Nephron (organoid): ENCODE results near the gene TXLNA.

Source experiments
- H3K27ac Mint-ChIP-seq, 3 experiments: 2 replicates each; pipeline ENCODE4 v1.8.0; 2020; ENCODE audit warnings: mixed read lengths in 3 of 3, mild to moderate bottlenecking in 2 of 3, moderate library complexity in 1 of 3
- H3K27me3 Mint-ChIP-seq: 2 replicates; pipeline ENCODE4 v1.8.0; 2021; ENCODE audit warnings: low read depth, mild to moderate bottlenecking, moderate library complexity, mixed read lengths
- H3K36me3 Mint-ChIP-seq: 2 replicates; pipeline ENCODE4 v1.8.0; 2020; ENCODE audit warnings: low read depth, mixed read lengths
- H3K4me1 Mint-ChIP-seq: 2 replicates; pipeline ENCODE4 v1.8.0; 2020; ENCODE audit warnings: mixed read lengths
- H3K4me3 Mint-ChIP-seq, 3 experiments: 2 replicates each; pipeline ENCODE4 v1.8.0; 2020; ENCODE audit warnings: mild to moderate bottlenecking in 3 of 3, mixed read lengths in 3 of 3, moderate library complexity in 2 of 3
- H3K9me3 Mint-ChIP-seq: 2 replicates; pipeline ENCODE4 v1.8.0; 2020; ENCODE audit warnings: mixed read lengths
- TF ChIP-seq, protein P1 (sequence below), 3 experiments: fragments of 200-600 bp; sonication (generic); IDR thresholded peaks; one replicate each; pipeline ENCODE4 v1.5.0; 2021; ENCODE audit warnings: antibody characterized with exemption in 3 of 3; ENCODE audit not compliant: unreplicated experiment in 3 of 3

TXLNA gene

DNA sequence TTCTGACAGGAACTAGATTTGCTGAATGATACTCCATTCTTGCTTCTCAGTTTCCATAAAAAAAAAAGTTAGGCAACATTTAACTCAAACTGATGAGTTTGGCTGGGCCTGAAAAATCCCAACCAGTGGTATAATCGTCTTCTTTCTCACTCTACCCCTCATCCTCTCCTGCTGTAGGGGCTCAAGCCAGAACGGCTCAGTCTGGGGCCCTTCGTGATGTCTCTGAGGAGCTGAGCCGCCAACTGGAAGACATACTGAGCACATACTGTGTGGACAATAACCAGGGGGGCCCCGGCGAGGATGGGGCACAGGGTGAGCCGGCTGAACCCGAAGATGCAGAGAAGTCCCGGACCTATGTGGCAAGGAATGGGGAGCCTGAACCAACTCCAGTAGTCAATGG, 1.6 kb downstream of the TXLNA start:
- TF ChIP-seq, protein P1, sequence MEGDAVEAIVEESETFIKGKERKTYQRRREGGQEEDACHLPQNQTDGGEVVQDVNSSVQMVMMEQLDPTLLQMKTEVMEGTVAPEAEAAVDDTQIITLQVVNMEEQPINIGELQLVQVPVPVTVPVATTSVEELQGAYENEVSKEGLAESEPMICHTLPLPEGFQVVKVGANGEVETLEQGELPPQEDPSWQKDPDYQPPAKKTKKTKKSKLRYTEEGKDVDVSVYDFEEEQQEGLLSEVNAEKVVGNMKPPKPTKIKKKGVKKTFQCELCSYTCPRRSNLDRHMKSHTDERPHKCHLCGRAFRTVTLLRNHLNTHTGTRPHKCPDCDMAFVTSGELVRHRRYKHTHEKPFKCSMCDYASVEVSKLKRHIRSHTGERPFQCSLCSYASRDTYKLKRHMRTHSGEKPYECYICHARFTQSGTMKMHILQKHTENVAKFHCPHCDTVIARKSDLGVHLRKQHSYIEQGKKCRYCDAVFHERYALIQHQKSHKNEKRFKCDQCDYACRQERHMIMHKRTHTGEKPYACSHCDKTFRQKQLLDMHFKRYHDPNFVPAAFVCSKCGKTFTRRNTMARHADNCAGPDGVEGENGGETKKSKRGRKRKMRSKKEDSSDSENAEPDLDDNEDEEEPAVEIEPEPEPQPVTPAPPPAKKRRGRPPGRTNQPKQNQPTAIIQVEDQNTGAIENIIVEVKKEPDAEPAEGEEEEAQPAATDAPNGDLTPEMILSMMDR (IDR thresholded peaks at IDR 0.05; ENCODE audit: unreplicated experiment in 3 of 3), result no peak
- Mint-ChIP-seq H3K4me3 (peak overlapping the region; percentile 94 to 96 (median 95)), H3K36me3 (peaks cover 48% of the 10 kb centered on the region), H3K27me3 (no peaks in the 10 kb centered on the region), H3K4me1 (peaks cover 33% of the 10 kb centered on the region), H3K9me3 (no peaks in the 10 kb centered on the region), H3K27ac (peak overlapping the region; percentile 98 to 99 (median 98))

DNA sequence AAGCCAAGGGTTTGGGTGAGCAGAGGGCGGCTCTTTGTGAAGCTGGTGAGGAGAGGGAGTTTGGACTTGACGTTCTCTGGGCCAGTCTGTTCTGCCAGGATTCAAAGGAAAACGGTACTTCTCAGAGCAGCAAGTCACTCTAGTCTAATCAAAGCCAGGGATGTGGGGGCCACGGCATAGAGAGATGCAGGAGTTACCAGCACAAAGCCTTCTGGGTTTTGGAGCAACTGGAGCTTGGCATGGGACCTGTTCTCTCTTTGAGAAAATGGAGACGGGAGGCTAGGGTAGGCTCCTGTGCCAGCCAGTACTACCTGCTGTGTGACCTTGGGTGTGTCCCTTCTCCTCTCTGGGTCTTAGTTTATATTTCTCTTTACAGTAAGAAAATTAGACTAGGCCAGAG, 2.1 kb downstream of the TXLNA start:
- Mint-ChIP-seq H3K9me3 (no peaks in the 10 kb centered on the region), H3K4me1 (peaks cover 38% of the 10 kb centered on the region), H3K27me3 (no peaks in the 10 kb centered on the region), H3K36me3 (peaks cover 51% of the 10 kb centered on the region), H3K27ac (peak overlapping the region; percentile 98 to 99 (median 98)), H3K4me3 (peak overlapping the region; percentile 94 to 96 (median 95))
- TF ChIP-seq, protein P1 (IDR thresholded peaks at IDR 0.05; ENCODE audit: unreplicated experiment in 3 of 3), result no peak

DNA sequence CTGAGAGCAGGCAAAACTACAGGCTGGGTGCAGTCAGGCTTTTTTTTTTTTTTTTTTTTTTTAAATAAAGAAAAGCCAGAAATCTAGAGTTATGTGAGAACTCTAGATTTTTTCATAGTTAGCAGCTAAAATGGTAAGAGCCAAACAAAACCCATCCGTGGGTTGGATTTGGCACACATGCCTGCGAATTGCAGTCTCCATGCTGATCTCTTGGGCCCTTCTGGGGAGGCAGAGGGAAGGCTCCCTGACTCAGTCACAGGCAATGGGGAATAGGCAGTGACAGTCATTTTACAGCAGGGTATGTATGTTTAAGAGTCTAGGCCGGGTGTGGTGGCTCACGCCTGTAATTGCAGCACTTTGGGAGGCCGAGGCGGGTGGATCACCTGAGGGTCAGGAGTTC, 2.6 kb downstream of the TXLNA start:
- TF ChIP-seq, protein P1 (IDR thresholded peaks at IDR 0.05; ENCODE audit: unreplicated experiment in 3 of 3), result no peak
- H3K27ac Mint-ChIP-seq, result no peak overlapping the region
- peaks cover 51% of the 10 kb centered on the region for H3K36me3 Mint-ChIP-seq

DNA sequence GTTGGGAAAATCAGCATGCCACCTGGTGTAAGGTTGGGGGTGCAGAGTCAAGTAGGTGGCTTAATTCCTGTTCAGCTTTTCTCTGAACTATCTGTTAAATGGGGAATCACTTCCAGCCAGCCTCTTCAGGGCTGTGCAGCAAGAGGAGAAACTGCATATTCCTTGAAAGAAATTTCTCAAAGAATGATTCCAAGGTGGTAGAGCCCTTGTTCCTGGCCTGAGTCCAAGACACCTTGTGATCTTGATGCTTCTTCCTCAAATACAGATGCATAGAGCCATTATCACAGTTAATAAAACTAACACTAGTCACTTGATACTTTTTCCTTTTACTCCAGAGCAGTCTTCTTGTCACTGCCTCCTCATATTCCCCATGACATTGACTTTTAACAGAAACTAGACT, 5.2 kb downstream of the TXLNA start:
- H3K9me3 Mint-ChIP-seq, result no peaks in the 10 kb centered on the region
- peaks cover 72% of the 10 kb centered on the region for H3K36me3 Mint-ChIP-seq
- no peaks in the 10 kb centered on the region for H3K27me3 Mint-ChIP-seq
- peak overlapping the region in 1 of 3 experiments; percentile 2 for H3K27ac Mint-ChIP-seq
- TF ChIP-seq, protein P1 (IDR thresholded peaks at IDR 0.05; ENCODE audit: unreplicated experiment in 3 of 3), result no peak
- H3K4me3 Mint-ChIP-seq, result peak overlapping the region in 2 of 3 experiments; percentile 24 to 33
- H3K4me1 Mint-ChIP-seq, result peaks cover 39% of the 10 kb centered on the region

More for the DNA sequence above, 2.6 kb downstream of the TXLNA start:
- Mint-ChIP-seq H3K4me1 (peaks cover 39% of the 10 kb centered on the region), H3K9me3 (no peaks in the 10 kb centered on the region), H3K27me3 (no peaks in the 10 kb centered on the region), H3K4me3 (peak overlapping the region; percentile 27 to 72 (median 59))

DNA sequence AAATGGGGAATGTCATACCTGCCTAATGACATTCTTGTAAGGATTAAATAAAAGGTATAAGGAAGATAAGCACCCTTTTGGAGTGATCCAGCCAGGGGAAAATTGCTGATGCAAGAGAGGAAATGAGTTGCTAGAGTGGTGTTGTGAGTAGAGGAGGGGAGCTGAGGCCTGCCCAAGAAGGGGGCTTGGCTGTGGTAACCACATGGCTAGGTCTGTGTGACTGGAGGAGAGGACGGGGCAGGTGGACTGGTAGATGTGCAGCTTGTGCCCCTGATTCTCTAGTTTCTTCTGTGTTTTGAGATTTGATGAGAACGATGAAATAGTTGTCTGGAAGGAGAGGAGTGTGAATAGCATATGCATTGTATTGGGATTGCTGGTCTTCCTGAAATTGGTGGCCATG, 6.6 kb downstream of the TXLNA start:
- H3K9me3 Mint-ChIP-seq, result no peaks in the 10 kb centered on the region
- H3K4me3 Mint-ChIP-seq, result no peak overlapping the region
- peaks cover 27% of the 10 kb centered on the region for H3K4me1 Mint-ChIP-seq
- peaks cover 74% of the 10 kb centered on the region for H3K36me3 Mint-ChIP-seq
- no peaks in the 10 kb centered on the region for H3K27me3 Mint-ChIP-seq
- H3K27ac Mint-ChIP-seq, result no peak overlapping the region
- TF ChIP-seq, protein P1 (IDR thresholded peaks at IDR 0.05; ENCODE audit: unreplicated experiment in 3 of 3), result no peak

DNA sequence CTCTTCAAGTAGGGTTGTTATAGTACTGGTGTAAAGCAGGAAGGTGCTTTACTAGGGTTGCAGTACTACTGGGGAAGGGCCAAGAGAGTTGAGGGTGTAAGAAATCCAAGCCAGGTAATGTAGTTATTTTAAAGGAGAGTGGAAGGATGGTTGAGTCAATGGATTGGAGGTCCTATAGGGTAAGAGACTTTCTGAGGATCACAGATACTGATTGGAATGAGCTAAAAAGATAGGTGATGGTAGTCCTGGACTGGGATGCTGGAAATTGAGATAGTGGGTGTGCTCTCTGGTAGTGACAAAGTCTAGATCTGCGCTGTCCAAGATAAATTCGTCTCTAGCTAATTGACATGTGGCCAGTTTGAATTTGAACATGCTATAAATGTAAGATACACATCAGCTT, 7.0 kb downstream of the TXLNA start:
- H3K4me3 Mint-ChIP-seq, result no peak overlapping the region
- TF ChIP-seq, protein P1 (IDR thresholded peaks at IDR 0.05; ENCODE audit: unreplicated experiment in 3 of 3), result no peak
- peaks cover 74% of the 10 kb centered on the region for H3K36me3 Mint-ChIP-seq
- H3K27ac Mint-ChIP-seq, result no peak overlapping the region
- no peaks in the 10 kb centered on the region for H3K27me3 Mint-ChIP-seq
- no peaks in the 10 kb centered on the region for H3K9me3 Mint-ChIP-seq
- peaks cover 23% of the 10 kb centered on the region for H3K4me1 Mint-ChIP-seq
